Limb (tissue), 2 donors: ENCODE results near the gene PLEKHG2.
A peak's percentile ranks its signal among the peaks of the same experiment; 100 is the strongest.
"Not testable (repeated sequence)": the region's sequence is repeated elsewhere in the genome, so short reads cannot be mapped to it uniquely, and the experiment has no call there.

Source experiments
- DNase-seq, 2 donors: peaks; one replicate each; pipeline ENCODE4 v3.0.0-alpha.2; 2016; ENCODE audit errors: extremely low spot score in 2 of 2

Gene PLEKHG2

GRCh38 chr19:39446365-39447084 is 34.1 kb downstream of the PLEKHG2 start:
- no peak for DNase-seq

- DNase-seq: no peak
These were observed 35.8 kb downstream of the PLEKHG2 start for GRCh38 chr19:39448271-39448670.

- no peak for DNase-seq
These were observed 36.8 kb downstream of the PLEKHG2 start for GRCh38 chr19:39449116-39449797.

GRCh38 chr19:39451257-39451656 is 38.8 kb downstream of the PLEKHG2 start:
- DNase-seq: not testable (repeated sequence)

GRCh38 chr19:39463403-39463802 is 50.9 kb downstream of the PLEKHG2 start:
- no peak for DNase-seq

- DNase-seq: no peak
These were observed 53.7 kb downstream of the PLEKHG2 start for GRCh38 chr19:39465956-39466747.

- no peak for DNase-seq
These were observed 55.5 kb downstream of the PLEKHG2 start for GRCh38 chr19:39467941-39468340.

- no peak for DNase-seq
These were observed 56.6 kb downstream of the PLEKHG2 start for GRCh38 chr19:39469036-39469435.

GRCh38 chr19:39469567-39469966 is 57.1 kb downstream of the PLEKHG2 start:
- no peak for DNase-seq

- no peak for DNase-seq
These were observed 58.4 kb downstream of the PLEKHG2 start for GRCh38 chr19:39470724-39471339.

GRCh38 chr19:39471756-39472536 is 59.5 kb downstream of the PLEKHG2 start:
- no peak for DNase-seq

GRCh38 chr19:39472746-39473442 is 60.4 kb downstream of the PLEKHG2 start:
- DNase-seq: no peak

- DNase-seq: no peak
These were observed 61.0 kb downstream of the PLEKHG2 start for GRCh38 chr19:39473443-39473960.

- DNase-seq: peak in 1 of 2 donors; percentile 84
These were observed 61.7 kb downstream of the PLEKHG2 start for GRCh38 chr19:39474139-39474620.

- DNase-seq: no peak
These were observed 63.3 kb downstream of the PLEKHG2 start for GRCh38 chr19:39475748-39476147.
